ENCODE results near the gene KDM4B. TPM values are rescaled to one million over a fixed set of nuclear protein-coding genes. Genes with fewer than 3 reads are reported as not detected.

The KDM4B gene
- total RNA-seq, 1 experiment from 2014 or later: 3.6 TPM

DNA sequence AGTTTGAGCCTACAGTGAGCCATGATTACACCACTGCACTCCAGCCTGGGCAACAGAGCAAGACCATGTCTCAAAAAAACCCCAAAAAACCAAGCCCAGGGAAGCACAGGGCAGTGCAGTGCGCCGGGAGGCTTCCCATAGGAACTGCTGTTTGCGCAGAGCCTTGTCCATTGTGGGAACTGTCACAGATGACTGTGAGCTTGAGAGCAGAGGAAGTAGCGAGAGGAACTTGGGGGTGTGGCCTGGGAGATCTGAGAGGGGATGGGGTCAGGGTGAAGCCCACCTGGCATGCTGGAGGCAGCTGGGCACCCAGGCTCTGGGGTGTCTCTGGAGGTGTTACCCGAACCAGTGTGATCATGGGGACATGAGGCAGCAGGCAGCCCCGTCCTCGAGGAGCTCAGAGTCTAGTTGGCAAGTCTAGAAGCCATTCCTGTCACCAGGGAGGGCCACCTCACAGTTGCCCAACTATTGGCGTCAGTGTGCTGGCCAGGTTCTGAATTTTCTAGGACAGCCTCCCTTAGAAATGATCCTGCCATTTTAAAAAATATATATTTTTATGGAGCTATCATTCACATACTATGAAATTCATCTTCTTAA lies 10.4 kb downstream of the KDM4B start:
- in situ Hi-C loops (cut with HindIII; ENCODE audit: low pct_unique_long_range_greater_than_20kb, low sequenced_read_pairs): no loop called here
- no peak for DNase-seq (ENCODE audit: low read depth, low spot score)

DNA sequence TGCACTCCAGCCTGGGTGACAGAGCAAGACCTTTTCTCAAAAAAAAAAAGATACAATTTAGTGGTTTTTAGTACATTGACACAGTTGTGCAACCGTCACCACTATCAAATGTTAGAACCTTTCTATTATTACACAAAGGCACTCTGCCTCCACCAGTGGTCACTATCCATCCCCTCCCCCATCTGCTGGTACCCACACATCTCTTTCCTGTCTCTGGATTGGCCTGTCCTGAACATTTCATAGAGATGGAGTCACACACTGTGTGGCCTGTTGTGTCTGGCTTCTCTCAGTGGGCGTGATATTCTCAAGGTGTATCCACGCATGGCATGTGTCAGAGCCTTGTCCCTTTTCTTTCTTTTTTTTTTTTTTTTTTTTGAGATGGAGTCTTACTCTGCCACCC lies 11.2 kb downstream of the KDM4B start:
- in situ Hi-C loops (cut with HindIII; ENCODE audit: low pct_unique_long_range_greater_than_20kb, low sequenced_read_pairs): no loop called here
- DNase-seq (ENCODE audit: low read depth, low spot score): no peak

DNA sequence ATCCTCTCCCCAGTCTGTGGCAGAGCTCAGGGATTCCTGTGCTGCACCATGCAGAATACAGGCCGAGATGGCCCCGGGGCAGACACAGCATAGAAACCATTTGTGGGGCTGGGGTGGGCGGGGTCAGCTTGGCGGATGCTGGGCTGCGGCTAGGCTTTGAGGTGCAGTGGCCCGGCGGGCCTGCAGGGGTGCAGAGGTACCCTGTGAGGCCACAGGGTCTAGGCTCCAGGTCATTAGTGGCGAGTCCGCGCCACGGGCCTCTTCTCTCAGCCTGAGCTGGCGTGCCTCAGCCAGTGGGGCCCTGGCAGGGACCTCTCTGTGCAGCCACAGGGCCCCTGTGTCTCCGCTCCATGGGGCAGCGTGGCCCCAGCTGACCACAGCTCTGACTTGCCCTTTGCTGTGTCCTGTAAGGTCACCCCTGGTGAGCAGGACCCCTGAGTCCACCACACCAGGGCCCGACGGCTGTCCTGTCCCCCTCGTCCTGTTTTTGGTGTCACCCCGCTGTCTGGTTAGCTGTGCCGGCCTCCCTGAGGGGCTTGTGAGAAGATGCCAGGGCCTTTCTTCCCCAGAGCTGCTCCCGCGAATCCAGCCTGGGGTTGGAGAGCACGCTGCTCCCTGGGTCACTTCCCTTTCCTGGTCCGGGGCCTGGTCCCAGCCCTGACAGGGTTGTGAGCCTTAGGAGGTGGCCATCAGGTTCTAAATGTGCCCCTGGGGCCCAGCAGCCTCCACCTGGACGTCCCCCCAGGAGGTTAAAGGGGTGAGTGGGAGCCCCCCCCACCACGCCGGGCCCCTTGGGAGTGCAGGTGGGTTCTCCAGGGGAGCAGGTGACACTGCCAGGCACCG lies 12.1 kb downstream of the KDM4B start:
- in situ Hi-C loops (cut with HindIII; ENCODE audit: low pct_unique_long_range_greater_than_20kb, low sequenced_read_pairs): no loop called here

DNA sequence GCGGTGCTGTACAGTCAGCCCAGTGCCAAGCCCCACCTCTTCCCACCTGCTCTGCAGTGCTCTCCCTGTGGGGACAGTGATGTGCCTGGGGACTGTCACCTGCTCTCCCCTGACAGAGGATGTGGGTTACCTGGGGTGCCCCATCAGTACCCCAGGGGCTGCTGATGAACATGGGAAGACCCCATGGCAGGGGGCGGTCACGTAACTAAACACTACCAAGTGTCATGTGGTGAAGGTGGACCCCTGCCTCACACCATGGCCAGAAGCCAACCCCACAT lies 12.7 kb downstream of the KDM4B start:
- in situ Hi-C loops (cut with HindIII; ENCODE audit: low pct_unique_long_range_greater_than_20kb, low sequenced_read_pairs): no loop called here
- DNase-seq (ENCODE audit: low read depth, low spot score): no peak

More for the DNA sequence above, 12.1 kb downstream of the KDM4B start:
- DNase-seq (ENCODE audit: low read depth, low spot score): no peak

DNA sequence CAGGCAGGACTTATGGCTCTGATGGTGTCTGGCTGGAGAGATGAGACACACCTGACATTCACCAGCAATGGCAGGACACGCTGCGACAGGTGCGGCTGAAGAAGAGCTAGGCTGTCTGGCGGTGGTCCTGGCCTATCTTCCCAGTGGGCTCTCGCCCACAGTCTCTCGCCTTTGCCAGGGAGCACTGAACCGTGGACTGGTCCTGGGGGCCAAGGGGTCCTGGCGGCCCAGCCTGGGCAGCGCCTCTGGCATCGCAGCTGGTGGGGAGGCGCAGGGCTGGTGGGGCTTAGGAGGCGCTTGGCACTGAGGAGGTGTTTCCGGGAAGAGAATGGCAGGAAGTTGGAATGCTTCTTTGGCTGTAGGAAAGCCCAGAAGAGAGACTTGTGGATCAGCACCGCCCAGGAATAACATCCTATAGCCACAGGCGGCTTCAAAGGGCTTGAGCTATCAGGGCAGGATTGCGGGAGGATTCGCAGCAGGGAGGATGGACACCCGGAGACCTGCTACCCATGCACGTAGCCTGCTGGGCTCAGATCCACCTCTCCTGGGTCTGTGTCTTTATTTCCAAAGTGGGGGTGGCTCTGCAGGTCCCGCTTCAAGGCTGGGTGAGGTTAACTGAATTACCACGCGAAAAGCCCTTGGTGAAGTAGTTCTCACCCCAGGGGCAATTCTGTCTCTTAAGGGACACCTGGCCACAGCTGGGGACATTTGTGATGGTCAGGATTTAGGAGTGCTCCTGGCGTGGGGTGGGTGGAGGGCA lies 14.6 kb downstream of the KDM4B start:
- in situ Hi-C loops (cut with HindIII; ENCODE audit: low pct_unique_long_range_greater_than_20kb, low sequenced_read_pairs): no loop called here
- DNase-seq (ENCODE audit: low read depth, low spot score): no peak

DNA sequence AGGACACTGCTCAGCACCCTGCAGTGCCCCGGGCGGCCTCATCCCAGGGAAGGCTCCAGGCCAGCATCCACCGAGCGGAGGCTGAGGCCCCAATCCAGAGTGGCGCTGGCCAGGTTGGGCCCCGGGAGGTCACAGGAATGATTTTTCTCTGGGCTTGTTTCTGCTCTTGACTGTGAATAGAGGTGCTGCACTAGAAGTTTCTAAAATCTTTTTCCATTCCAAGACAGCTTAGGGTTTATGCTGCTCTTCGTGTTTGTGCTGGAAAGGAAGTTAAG lies 15.1 kb downstream of the KDM4B start:
- DNase-seq (ENCODE audit: low read depth, low spot score): no peak
- in situ Hi-C loops (cut with HindIII; ENCODE audit: low pct_unique_long_range_greater_than_20kb, low sequenced_read_pairs): no loop called here

DNA sequence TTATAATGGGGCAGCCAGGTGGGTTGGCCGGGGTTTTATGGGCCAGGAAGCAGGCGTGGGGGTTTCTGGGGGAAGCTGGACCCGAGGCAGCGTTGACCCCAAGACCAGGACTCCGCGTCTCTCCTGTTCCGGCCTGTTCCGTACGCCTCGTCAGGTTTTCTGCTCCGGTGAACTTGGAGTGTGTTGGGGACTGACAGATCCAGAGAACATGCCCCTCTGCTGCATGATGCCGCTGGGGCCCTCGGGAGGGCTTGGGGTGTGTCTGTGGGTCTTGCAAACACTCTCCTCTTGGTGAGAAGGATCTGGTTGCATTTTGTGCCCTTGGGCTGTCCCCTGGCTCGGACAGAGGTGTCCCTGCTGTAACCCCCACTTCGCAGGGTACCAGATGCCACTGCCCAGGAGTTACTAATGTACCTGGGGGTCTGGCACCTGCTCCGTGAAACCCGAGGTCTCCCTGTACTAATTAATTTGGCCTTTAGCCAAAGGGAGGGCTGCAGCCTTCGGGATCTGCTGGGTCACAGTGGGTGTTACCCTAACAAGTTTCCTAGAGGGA lies 15.6 kb downstream of the KDM4B start:
- in situ Hi-C loops (cut with HindIII; ENCODE audit: low pct_unique_long_range_greater_than_20kb, low sequenced_read_pairs): no loop called here
- no peak for DNase-seq (ENCODE audit: low read depth, low spot score)

DNA sequence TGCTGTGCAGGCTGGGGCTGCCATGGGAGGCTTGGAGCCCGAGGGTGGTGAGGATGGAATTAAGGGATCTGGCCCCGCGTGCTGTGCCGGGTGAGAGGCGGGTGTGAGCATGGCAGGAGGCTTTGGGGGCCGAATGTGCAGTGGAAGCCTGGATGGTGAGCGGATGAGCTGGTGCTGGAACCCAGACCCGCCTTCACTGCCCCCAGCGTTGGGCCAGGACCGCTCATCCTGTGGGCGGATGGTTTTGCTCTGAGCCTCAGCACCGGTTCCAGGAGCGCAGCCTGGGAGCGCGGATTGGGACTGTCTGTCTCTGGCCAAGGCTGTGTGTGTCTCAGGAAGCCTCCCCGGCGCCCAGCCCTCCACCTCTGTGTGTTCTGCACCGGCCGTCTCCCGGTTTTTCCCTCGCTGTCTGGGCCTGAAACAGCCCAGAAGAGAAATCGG lies 16.7 kb downstream of the KDM4B start:
- in situ Hi-C loops (cut with HindIII; ENCODE audit: low pct_unique_long_range_greater_than_20kb, low sequenced_read_pairs): no loop called here

DNA sequence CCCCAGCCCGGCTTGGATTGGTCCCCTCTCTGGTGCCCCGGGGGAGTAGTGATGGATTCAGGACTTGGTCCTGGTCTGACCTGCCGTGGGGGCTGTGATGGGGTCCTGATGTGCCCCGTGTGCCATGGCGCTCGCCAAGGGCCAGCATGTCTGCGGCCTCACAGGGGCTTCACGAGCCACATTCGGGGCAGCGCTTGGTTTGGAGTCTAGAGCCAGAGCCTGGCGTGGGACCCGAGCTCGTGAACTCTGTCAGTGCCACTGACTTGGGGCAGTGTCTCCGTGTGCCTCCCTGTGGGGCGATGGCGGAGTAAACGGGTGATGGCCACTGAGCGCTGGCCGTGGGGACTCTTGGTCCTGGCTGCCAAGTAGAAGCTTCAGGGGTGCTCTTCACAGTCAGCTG lies 17.1 kb downstream of the KDM4B start:
- in situ Hi-C loops (cut with HindIII; ENCODE audit: low pct_unique_long_range_greater_than_20kb, low sequenced_read_pairs): no loop called here

More for the DNA sequence above, 16.7 kb downstream of the KDM4B start:
- DNase-seq (ENCODE audit: low read depth, low spot score): no peak

DNA sequence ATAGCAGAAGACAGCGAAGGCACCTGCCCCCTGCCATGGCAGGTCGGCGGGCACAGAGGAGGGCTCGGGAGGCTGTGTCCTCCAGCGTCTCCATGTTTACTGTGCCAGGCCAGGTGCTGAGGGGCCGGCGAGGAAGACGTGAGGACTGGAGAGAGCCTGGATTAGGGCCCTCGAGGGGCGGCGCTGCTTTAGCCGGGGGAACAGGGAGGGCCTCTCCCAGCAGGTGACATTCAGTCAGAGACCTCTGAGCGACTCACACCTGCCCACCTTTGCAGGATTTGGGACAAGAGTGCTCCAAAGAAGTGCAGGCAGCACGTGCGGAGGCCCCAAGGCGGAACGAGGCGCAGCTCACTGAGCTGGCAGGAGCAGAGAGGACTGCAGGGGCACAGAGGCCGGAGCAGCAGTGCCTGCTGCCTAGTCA lies 17.6 kb downstream of the KDM4B start:
- in situ Hi-C loops (cut with HindIII; ENCODE audit: low pct_unique_long_range_greater_than_20kb, low sequenced_read_pairs): no loop called here

More for the DNA sequence above, 17.1 kb downstream of the KDM4B start:
- DNase-seq (ENCODE audit: low read depth, low spot score): no peak

DNA sequence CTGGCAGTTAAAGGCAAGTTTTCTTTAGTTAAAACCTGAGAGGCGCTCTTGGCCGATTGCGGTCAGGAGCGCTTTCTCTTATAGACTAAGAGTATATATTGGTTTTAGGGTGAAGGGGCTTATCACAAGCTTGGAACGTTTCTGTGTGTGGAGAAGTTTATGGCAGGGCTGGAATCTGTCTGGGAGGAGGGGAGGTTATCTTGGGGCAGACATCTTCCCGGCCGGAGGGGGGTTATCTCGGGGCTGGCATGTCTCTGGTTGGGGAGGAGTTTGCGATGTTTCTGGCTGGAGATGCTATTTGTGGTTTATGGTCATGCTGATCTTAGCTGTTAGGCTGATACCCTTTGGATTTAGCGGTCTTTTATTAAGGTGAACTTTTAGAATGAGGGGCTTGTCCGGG lies 18.3 kb downstream of the KDM4B start:
- in situ Hi-C loops (cut with HindIII; ENCODE audit: low pct_unique_long_range_greater_than_20kb, low sequenced_read_pairs): no loop called here
- DNase-seq (ENCODE audit: low read depth, low spot score): no peak

More for the DNA sequence above, 17.6 kb downstream of the KDM4B start:
- DNase-seq (ENCODE audit: low read depth, low spot score): no peak

DNA sequence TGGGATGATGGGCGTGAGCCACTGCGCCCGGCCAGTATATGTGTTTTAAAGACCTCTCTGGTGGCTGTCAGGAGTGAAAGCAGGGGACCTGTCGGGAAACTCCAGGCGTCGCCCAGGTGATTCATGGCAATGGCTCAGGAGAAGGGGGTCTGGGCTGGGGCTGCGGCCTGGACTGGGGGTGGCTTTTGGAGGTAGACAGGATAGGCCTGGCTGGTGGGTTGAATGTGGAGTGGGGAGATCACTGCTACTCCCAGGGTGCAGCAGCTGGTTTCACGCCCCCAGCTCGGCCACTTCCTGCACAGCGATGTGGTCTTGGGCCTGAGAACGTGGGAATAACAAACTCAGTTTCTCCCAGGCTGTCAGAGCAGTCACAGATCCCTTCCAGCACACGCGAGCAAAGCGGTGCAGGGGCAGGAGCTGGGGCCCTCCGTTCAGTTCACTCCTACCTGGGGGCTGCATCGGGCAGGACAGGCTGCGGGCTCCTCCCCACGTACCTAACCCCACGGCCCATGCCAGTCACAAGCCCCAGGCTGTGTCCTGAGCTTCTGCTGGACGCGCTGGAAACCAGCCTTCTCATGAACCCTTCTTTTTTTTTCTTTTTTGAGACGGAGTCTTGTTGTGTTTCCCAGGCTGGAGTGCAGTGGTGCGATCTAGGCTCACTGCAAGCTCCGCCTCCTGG lies 18.9 kb downstream of the KDM4B start:
- DNase-seq (ENCODE audit: low read depth, low spot score): no peak
- in situ Hi-C loops (cut with HindIII; ENCODE audit: low pct_unique_long_range_greater_than_20kb, low sequenced_read_pairs): no loop called here

DNA sequence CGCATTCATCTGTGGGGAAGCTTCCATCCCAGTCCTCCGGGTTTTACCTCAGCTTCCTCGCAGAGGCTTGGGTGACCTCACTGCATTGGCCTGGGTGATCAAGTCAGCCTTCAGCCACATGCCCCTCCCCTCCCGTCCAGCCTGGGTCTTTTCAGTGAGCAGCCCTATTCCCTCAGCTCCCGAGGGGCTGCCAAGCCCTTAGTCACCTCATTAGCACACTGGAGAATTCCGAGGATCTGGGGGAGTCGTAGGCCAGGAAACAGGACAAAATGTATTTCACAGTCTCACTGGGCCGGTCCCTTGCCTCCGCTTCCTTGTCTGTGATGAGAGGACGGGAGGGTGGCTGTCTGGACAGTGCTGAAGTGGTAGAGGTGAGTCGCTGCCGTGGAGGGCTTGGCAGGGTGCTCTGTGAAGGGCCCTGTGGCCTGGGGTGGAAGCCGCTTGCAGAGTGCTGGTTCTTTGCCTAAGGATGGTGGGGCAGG lies 19.9 kb downstream of the KDM4B start:
- DNase-seq (ENCODE audit: low read depth, low spot score): no peak

DNA sequence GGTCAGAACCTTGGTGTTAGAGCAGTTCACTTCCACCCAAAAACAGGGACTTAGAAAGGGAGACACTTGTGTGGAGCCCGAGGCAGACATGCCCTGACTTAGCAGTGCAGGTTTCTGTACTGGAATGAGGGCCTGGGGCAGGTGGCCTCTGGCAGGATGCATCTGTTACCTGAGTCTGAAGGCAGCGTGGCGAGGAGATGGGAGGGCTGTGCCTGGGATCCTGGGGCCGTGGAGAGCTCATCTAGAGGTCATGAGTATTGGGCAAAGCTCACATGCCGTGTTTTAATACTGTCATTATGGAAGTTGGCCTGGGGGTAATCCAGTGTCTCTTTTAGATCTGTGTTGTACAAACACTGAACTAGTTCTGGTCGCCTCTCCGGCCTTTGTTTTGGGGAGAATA lies 21.4 kb downstream of the KDM4B start:
- in situ Hi-C loops (cut with HindIII; ENCODE audit: low pct_unique_long_range_greater_than_20kb, low sequenced_read_pairs): no loop called here
- DNase-seq (ENCODE audit: low read depth, low spot score): no peak

More for the DNA sequence above, 19.9 kb downstream of the KDM4B start:
- in situ Hi-C loops (cut with HindIII; ENCODE audit: low pct_unique_long_range_greater_than_20kb, low sequenced_read_pairs): no loop called here

DNA sequence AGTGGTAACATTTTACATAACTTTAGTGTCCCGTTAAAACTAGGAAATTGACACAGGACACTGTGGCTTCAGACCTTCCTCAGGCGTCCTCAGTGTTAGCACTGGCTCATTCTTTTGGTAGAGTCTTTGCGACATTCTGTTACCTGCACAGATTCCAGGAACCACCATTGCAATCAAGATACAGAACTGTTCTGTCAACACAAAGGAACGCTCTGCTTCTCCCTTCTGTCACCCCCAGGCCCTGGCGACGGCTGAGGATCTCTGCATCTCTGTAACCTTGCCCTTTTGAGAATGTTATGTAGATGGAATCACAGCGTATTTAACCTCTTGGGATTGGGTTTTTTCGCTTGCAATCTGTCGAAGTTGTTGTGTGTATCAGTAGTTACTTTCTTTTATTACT lies 22.6 kb downstream of the KDM4B start:
- no peak for DNase-seq (ENCODE audit: low read depth, low spot score)
- in situ Hi-C loops (cut with HindIII; ENCODE audit: low pct_unique_long_range_greater_than_20kb, low sequenced_read_pairs): no loop called here

DNA sequence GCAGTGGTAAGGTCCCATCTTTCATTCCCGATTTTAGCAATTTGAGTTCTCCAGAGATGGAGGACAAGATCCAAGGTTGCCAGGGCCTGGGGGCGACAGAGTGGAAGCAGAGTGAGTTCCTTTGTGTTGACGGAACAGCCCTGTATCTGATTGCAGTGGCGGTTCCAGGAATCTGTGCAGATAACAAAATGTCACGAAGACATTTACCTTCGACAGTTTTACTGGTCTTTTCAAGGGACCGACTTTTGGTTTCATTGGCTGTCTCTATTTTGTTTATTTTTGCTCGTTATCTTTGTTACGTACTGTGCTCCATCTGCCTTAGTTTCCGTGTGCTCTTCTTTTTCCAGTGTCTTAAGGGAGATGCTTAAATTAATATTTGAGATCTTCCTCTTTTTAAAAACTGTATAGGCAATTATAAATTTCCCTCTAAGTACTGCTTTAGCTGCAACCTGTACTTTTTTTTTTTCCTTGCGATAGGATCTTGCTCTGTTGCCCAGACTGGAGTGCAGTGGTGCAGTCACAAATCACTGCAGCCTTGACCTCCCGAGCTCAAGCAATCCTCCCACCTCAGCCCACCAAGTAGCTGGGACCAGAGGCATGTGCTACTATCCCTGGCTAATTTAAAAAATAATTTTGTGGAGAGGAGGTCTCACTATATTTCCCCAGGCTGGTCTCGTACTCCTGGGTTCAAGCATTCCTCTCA lies 23.2 kb downstream of the KDM4B start:
- in situ Hi-C loops (cut with HindIII; ENCODE audit: low pct_unique_long_range_greater_than_20kb, low sequenced_read_pairs): no loop called here
- no peak for DNase-seq (ENCODE audit: low read depth, low spot score)

DNA sequence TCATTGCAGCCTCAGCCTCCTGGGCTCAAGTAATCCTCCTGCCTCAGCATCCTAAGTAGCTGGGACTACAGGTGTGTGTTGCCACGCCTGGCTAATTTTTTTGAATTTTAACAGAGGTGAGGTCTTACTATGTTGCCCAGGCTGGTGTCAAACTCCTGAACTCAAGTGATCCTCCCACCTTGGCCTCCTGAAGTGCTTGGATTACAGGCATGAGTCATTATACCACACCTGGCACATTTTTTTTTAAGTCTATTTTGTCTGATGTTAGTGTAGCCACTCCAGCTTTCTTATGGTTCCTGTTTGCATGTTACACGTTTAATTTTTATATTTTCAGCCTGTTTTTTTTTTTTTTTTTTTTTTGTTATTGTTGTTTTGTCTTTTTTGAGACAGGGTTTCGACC lies 24.8 kb downstream of the KDM4B start:
- no peak for DNase-seq (ENCODE audit: low read depth, low spot score)
- in situ Hi-C loops (cut with HindIII; ENCODE audit: low pct_unique_long_range_greater_than_20kb, low sequenced_read_pairs): no loop called here

Data from SK-MEL-5 (cell line).